NCI-H446 treated with DMSO at 0.1 percent for 48 hours (cell line): Measurements from ENCODE around the gene NHERF1.
A peak's percentile ranks its signal among the peaks of the same experiment; 100 is the strongest.

Experiments used
- DNase-seq: peaks from one replicate; lab custom pipeline; 2025; lab: John Stamatoyannopoulos, UW

Gene NHERF1

GRCh38 chr17:74749279-74750038 is 1.0 kb downstream of the NHERF1 start:
- DNase-seq, result no peak

GRCh38 chr17:74750039-74750326 is 1.6 kb downstream of the NHERF1 start:
- no peak for DNase-seq

GRCh38 chr17:74750327-74751069 is 2.1 kb downstream of the NHERF1 start:
- no peak for DNase-seq

GRCh38 chr17:74752415-74752814 is 4.0 kb downstream of the NHERF1 start:
- DNase-seq, result no peak

- DNase-seq, result no peak
These were observed 4.5 kb downstream of the NHERF1 start for GRCh38 chr17:74752822-74753401.

- no peak for DNase-seq
These were observed 6.4 kb downstream of the NHERF1 start for GRCh38 chr17:74754832-74755231.

GRCh38 chr17:74755533-74755932 is 7.1 kb downstream of the NHERF1 start:
- DNase-seq, result no peak

GRCh38 chr17:74756891-74757290 is 8.5 kb downstream of the NHERF1 start:
- no peak for DNase-seq

GRCh38 chr17:74757502-74757901 is 9.1 kb downstream of the NHERF1 start:
- no peak for DNase-seq

GRCh38 chr17:74757931-74758847 is 9.8 kb downstream of the NHERF1 start:
- DNase-seq, result no peak

GRCh38 chr17:74758848-74759168 is 10.4 kb downstream of the NHERF1 start:
- peak; percentile 24 for DNase-seq

GRCh38 chr17:74759243-74759801 is 10.9 kb downstream of the NHERF1 start:
- no peak for DNase-seq

GRCh38 chr17:74759941-74760340 is 11.5 kb downstream of the NHERF1 start:
- DNase-seq, result no peak

- no peak for DNase-seq
These were observed 12.1 kb downstream of the NHERF1 start for GRCh38 chr17:74760404-74761105.

GRCh38 chr17:74761419-74761818 is 13.0 kb downstream of the NHERF1 start:
- no peak for DNase-seq

- DNase-seq, result no peak
These were observed 13.5 kb downstream of the NHERF1 start for GRCh38 chr17:74761931-74762330.

- DNase-seq, result no peak
These were observed 15.3 kb downstream of the NHERF1 start for GRCh38 chr17:74763565-74764387.

- DNase-seq, result no peak
These were observed 16.4 kb downstream of the NHERF1 start for GRCh38 chr17:74764751-74765286.

- DNase-seq, result no peak
These were observed 18.0 kb downstream of the NHERF1 start for GRCh38 chr17:74766413-74766812.

- DNase-seq, result no peak
These were observed 18.7 kb downstream of the NHERF1 start for GRCh38 chr17:74767111-74767516.
